ENCODE data around the gene IFT74. TPM values are rescaled to one million over a fixed set of nuclear protein-coding genes. Genes with fewer than 3 reads are reported as not detected.

IFT74 gene
- total and polyA plus RNA-seq, 10 of the 15 experiments (the other 5 are each of a cell fraction or from before 2014, with no cell fraction given): 7.6 to 15.4 (median 12.3) TPM

DNA sequence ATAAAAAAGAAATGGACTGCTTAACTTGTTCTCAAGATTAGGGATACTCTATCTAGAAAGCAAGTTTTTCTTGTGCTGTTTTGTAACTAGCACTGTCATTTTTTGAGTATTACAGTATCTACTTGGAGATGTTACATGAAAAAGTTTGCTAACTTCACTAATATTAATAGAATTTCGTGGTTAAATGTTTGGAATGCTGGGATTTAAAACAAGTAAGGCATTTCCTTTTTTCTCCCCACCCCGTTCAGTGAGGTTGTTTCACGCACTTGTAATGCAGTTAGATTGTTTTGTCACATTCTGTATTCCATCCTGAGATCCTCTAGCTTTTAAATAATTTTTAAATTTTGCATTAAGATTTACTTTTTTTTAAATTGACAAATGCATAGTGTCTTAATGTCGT, 132.8 kb downstream of the IFT74 start:
- FAIRE-seq: no peak

More for the DNA sequence above, 132.8 kb downstream of the IFT74 start:
- DNase-seq (ENCODE audit: low read depth, low spot score) (no peak), ATAC-seq (no peak)
- H3K4me2 ChIP-seq (ENCODE audit: control insufficient read depth, insufficient read depth): no peak overlapping the region
- no peak overlapping the region for H3K4me3 ChIP-seq
- intact Hi-C loops (cut with micrococcal nuclease; ENCODE audit: unreplicated experiment) (no loop called here), in situ Hi-C loops (cut with MboI) (no loop called here)
- RAD21 ChIA-PET (ENCODE audit: unreplicated experiment): no interaction called here
- POLR2A ChIA-PET: no interaction called here
- TF ChIP-seq, protein P1, sequence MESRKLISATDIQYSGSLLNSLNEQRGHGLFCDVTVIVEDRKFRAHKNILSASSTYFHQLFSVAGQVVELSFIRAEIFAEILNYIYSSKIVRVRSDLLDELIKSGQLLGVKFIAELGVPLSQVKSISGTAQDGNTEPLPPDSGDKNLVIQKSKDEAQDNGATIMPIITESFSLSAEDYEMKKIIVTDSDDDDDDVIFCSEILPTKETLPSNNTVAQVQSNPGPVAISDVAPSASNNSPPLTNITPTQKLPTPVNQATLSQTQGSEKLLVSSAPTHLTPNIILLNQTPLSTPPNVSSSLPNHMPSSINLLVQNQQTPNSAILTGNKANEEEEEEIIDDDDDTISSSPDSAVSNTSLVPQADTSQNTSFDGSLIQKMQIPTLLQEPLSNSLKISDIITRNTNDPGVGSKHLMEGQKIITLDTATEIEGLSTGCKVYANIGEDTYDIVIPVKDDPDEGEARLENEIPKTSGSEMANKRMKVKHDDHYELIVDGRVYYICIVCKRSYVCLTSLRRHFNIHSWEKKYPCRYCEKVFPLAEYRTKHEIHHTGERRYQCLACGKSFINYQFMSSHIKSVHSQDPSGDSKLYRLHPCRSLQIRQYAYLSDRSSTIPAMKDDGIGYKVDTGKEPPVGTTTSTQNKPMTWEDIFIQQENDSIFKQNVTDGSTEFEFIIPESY (IDR thresholded peaks at IDR 0.05): no peak
- TF ChIP-seq ZSCAN29 (IDR thresholded peaks at IDR 0.05): no peak
- no peak for TF ChIP-seq ETV6 (conservative IDR thresholded peaks at IDR 0.05 in 1 of 2, IDR thresholded peaks at IDR 0.05 in 1 of 2; ENCODE audit: borderline replicate concordance in 1 of 2, low read depth in 1 of 2)
- no peak for TF ChIP-seq ZBED1 (IDR thresholded peaks at IDR 0.05; ENCODE audit: borderline replicate concordance)
- TF ChIP-seq, protein P2, sequence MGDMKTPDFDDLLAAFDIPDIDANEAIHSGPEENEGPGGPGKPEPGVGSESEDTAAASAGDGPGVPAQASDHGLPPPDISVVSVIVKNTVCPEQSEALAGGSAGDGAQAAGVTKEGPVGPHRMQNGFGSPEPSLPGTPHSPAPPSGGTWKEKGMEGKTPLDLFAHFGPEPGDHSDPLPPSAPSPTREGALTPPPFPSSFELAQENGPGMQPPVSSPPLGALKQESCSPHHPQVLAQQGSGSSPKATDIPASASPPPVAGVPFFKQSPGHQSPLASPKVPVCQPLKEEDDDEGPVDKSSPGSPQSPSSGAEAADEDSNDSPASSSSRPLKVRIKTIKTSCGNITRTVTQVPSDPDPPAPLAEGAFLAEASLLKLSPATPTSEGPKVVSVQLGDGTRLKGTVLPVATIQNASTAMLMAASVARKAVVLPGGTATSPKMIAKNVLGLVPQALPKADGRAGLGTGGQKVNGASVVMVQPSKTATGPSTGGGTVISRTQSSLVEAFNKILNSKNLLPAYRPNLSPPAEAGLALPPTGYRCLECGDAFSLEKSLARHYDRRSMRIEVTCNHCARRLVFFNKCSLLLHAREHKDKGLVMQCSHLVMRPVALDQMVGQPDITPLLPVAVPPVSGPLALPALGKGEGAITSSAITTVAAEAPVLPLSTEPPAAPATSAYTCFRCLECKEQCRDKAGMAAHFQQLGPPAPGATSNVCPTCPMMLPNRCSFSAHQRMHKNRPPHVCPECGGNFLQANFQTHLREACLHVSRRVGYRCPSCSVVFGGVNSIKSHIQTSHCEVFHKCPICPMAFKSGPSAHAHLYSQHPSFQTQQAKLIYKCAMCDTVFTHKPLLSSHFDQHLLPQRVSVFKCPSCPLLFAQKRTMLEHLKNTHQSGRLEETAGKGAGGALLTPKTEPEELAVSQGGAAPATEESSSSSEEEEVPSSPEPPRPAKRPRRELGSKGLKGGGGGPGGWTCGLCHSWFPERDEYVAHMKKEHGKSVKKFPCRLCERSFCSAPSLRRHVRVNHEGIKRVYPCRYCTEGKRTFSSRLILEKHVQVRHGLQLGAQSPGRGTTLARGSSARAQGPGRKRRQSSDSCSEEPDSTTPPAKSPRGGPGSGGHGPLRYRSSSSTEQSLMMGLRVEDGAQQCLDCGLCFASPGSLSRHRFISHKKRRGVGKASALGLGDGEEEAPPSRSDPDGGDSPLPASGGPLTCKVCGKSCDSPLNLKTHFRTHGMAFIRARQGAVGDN (IDR thresholded peaks at IDR 0.05): no peak
- no peak for TF ChIP-seq YY1 (IDR thresholded peaks at IDR 0.05; ENCODE audit: low read depth, low read length)
- CTCF ChIA-PET: no interaction called here
- H3K4me1 ChIP-seq (ENCODE audit: control insufficient read depth, insufficient read depth, low read length): no peaks in the 10 kb centered on the region
- H2AFZ ChIP-seq (ENCODE audit: control insufficient read depth, low read depth, low read length): no peak overlapping the region
- no peaks in the 10 kb centered on the region for H3K27me3 ChIP-seq (replicated peaks in 1 of 2; ENCODE audit: control insufficient read depth in 2 of 2, insufficient read depth in 2 of 2, low read length in 1 of 2)
- BruUV-seq (replicated peaks): no TSS peak
- SMC1A ChIA-PET (ENCODE audit: uncharacterized antibody, unreplicated experiment): no interaction called here
- no peaks in the 10 kb centered on the region for H4K20me1 ChIP-seq (ENCODE audit: control insufficient read depth, insufficient read depth)
- H3K9me3 ChIP-seq (replicated peaks; ENCODE audit: control insufficient read depth, insufficient read depth, low read length): no peaks in the 10 kb centered on the region
- 22% methylated on average over 4 of the region's 4 CpGs for WGBS (ENCODE audit: insufficient coverage, insufficient replicate concordance, low lambda C conversion rate, missing lambda C conversion rate)
- no peaks in the 10 kb centered on the region for H3K36me3 ChIP-seq (ENCODE audit: control insufficient read depth in 2 of 2, insufficient read depth in 2 of 2, low read length in 1 of 2)
- H3K27ac ChIP-seq (ENCODE audit: control insufficient read depth, insufficient read depth): no peak overlapping the region
- no peaks in the 10 kb centered on the region for H3K79me2 ChIP-seq (ENCODE audit: control insufficient read depth, insufficient read depth, low read length)
- H3K9ac ChIP-seq (ENCODE audit: control insufficient read depth, insufficient read depth, low read length): no peak overlapping the region

Measured in GM12878 (cell line).